ENCODE data around the gene HPSE2.

DNA sequence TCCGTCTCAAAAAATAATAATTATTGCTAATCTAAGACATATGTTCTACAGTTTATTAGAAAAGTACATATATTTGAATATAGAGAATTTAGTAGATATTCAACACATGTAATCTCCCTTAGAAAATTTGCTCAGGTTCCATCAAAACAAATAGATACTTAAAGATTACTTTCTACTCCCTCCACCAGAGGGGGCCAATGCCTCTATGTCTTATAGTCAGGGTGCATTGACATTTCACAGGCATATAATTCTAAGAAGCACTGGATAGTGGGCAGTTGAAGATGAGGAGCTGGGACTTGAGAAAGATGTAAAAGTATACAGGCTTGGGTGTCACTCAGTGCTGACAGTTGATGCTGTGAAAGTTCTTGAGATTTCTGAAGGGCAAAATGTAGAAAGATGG, 487.4 kb downstream of the HPSE2 start:
- TF ChIP-seq, protein P1, sequence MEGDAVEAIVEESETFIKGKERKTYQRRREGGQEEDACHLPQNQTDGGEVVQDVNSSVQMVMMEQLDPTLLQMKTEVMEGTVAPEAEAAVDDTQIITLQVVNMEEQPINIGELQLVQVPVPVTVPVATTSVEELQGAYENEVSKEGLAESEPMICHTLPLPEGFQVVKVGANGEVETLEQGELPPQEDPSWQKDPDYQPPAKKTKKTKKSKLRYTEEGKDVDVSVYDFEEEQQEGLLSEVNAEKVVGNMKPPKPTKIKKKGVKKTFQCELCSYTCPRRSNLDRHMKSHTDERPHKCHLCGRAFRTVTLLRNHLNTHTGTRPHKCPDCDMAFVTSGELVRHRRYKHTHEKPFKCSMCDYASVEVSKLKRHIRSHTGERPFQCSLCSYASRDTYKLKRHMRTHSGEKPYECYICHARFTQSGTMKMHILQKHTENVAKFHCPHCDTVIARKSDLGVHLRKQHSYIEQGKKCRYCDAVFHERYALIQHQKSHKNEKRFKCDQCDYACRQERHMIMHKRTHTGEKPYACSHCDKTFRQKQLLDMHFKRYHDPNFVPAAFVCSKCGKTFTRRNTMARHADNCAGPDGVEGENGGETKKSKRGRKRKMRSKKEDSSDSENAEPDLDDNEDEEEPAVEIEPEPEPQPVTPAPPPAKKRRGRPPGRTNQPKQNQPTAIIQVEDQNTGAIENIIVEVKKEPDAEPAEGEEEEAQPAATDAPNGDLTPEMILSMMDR (conservative IDR thresholded peaks at IDR 0.05; ENCODE audit: low read depth in 2 of 2), result peak; percentile 65 to 77
- TF ChIP-seq POLR2AphosphoS5 (IDR thresholded peaks at IDR 0.05; ENCODE audit: low read depth), result no peak
- TF ChIP-seq CREB1 (CRISPR knock-in tag; IDR thresholded peaks at IDR 0.05; ENCODE audit: low read depth), result no peak
- TF ChIP-seq EZH2 (IDR thresholded peaks at IDR 0.05; ENCODE audit: low read depth, unreplicated experiment), result no peak

Measured in GM23338 (cell line).